GM21526 (cell line): Measurements from ENCODE around the gene OR2F1.

ENCODE experiments used
- ATAC-seq: cut with Tn5 transposase; IDR thresholded peaks from one replicate; pipeline ENCODE4 v1.9.1; 2021; ENCODE audit warnings: moderate library complexity; ENCODE audit not compliant: unreplicated experiment, low FRiP score

Gene OR2F1

GRCh38 chr7:143954544-143954943 is at the start of gene OR2F1:
Gene OR2F1, plus strand, starts transcription at chr7:143954844. Its CDS starts 5,127 bp downstream, at chr7:143959971.
- no peak for ATAC-seq

GRCh38 chr7:143905509-143905908 is 49.1 kb upstream of the OR2F1 start:
- no peak for ATAC-seq

GRCh38 chr7:143906151-143906550 is 48.5 kb upstream of the OR2F1 start:
- no peak for ATAC-seq

- no peak for ATAC-seq
These were observed 47.7 kb upstream of the OR2F1 start for GRCh38 chr7:143906895-143907294.

GRCh38 chr7:143908120-143908519 is 46.5 kb upstream of the OR2F1 start:
- no peak for ATAC-seq

GRCh38 chr7:143909863-143910262 is 44.8 kb upstream of the OR2F1 start:
- no peak for ATAC-seq

- no peak for ATAC-seq
These were observed 44.0 kb upstream of the OR2F1 start for GRCh38 chr7:143910473-143911248.

- ATAC-seq: no peak
These were observed 40.6 kb upstream of the OR2F1 start for GRCh38 chr7:143913945-143914615.

GRCh38 chr7:143914938-143915652 is 39.5 kb upstream of the OR2F1 start:
- ATAC-seq: no peak

- no peak for ATAC-seq
These were observed 29.8 kb upstream of the OR2F1 start for GRCh38 chr7:143924851-143925250.

GRCh38 chr7:143929224-143929920 is 25.3 kb upstream of the OR2F1 start:
- ATAC-seq: no peak

GRCh38 chr7:143931739-143932138 is 22.9 kb upstream of the OR2F1 start:
- no peak for ATAC-seq

- ATAC-seq: no peak
These were observed 19.9 kb upstream of the OR2F1 start, which contains the start of gene OR2F2 for GRCh38 chr7:143934526-143935325. Gene OR2F2, plus strand, starts transcription at chr7:143935233. Its CDS starts 0 bp downstream, at chr7:143935233.

GRCh38 chr7:143936087-143937009 is 18.3 kb upstream of the OR2F1 start:
- no peak for ATAC-seq

GRCh38 chr7:143938379-143939243 is 16.0 kb upstream of the OR2F1 start:
- no peak for ATAC-seq

- ATAC-seq: no peak
These were observed 9.2 kb upstream of the OR2F1 start for GRCh38 chr7:143945423-143945822.

GRCh38 chr7:143947111-143947510 is 7.5 kb upstream of the OR2F1 start:
- ATAC-seq: no peak

- ATAC-seq: no peak
These were observed 5.9 kb upstream of the OR2F1 start for GRCh38 chr7:143948733-143949132.
